NCI-H460 (cell line): ENCODE data around the gene SLIT1. TPM values are rescaled to one million over a fixed set of nuclear protein-coding genes. Genes with fewer than 3 reads are reported as not detected.

Source experiments
- DNase-seq: peaks from one replicate; pipeline ENCODE4 v3.0.0-alpha.2; 2016; ENCODE audit warnings: low read depth; ENCODE audit errors: extremely low read depth
- polyA plus RNA-seq: library from polyadenylated mRNA; depleted of rRNA; stranded (reverse); fragments of >200 nt; gene quantifications from 2 replicates; pipeline ENCODE4 v1.2.3, GENCODE V29; 2014; cell fraction: nucleus; rRNA removed
- total RNA-seq: library from RNA; depleted of rRNA; stranded (reverse); fragments of >200 nt; shearing (Covaris generic); gene quantifications from 2 replicates; pipeline ENCODE4 v1.2.3, GENCODE V29; 2014; rRNA removed

Gene SLIT1
- total RNA-seq = 0.27 TPM in 1 of 2 replicates, not detected in the other
- polyA plus RNA-seq = 0.01 and 0.02 TPM in 2 replicates

DNA sequence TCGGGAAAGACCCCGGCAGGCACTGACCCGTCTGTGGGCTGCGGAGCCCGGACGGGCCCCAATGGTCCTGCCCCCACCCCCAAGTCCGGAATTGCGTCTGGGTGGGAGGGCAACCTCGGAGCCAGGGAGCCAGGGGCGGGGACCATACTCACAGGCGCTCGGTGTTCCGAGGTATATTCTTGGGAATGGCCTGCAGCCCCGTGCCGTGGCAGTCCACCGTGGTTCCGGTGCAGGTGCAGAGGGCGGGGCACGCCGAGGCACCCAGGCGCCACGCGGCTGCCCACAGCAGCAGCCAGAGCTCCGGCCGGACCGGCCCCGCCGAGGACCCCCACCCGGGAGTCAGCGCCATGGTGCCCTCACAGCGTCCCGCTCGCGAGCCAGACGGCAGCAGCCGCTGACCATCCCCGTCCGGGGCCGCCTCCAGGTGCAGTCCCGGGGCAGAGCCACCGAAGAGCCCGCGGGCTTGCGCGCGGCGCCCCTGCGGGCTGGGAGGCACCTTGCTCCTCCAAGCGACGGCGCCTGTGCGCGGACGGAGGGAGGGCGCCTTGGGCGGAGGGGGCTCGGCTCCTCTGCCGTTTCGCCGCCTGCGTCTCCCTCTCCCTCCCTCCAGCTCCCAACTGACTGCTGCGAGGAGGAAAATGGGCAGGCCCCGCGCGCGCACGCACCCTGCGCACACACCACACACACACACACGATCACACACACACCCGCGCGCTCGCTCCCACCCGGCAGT lies at the start of gene SLIT1:
Gene SLIT1 (minus strand): TSS at position 634 of the 733 bp plus-strand sequence. CDS start 285 bp downstream, at position 349.
- DNase-seq = no peak

DNA sequence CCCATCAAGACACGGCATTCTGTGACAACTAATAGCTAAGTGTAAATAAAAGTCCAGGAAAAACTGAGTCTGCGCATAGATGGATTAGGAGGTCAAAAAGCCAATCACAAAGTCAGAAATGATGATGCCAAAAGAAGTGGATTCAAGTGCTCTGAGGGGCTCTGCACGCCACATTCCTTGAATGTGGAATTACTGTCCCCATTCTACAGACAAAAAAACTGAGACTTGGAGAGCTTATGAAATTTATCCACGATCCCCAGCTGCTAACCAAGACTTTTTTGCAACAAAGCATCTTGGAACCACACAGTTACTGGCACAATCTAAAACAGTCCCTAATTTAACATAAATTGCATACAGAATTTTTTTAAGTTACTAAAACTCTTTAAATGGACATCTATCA lies 49.6 kb upstream of the SLIT1 start:
- DNase-seq = no peak

DNA sequence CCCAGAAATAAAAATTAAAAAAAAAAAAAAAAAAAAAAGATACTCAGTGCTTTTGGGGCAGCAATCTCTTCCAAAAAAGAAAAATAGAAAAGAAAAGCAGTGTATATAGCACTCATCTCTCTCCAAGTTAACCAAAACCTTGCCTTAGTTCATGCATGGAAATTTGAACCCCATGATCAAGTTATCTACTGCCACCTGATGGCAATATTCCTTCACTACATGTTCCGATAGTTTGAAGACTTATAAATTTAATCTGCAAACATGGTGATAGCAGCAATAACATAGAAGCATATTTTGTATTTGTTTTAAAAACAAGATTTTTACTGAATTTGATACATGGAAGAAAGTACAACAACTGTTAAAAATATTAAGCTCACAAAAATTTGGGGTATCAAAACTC lies 48.6 kb upstream of the SLIT1 start:
- peak; percentile 36 for DNase-seq

DNA sequence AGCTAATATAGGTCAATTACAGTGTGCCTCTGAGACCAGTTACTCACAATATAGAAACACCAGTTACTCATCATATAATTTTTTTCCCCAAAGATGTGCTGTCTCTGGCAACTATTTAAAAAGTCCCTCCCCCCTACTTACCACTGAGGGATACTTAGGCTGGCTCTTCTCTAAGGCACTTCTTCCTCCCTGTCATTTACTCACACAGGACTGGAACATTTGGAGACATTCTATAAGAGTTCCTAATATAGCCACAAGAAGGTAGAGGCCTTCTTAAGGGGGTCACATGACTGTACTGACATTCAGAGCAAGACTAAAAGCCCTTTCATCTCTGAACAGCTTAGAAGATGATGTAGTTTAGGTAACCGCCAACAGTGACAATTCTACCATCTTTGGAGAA lies 44.4 kb upstream of the SLIT1 start:
- no peak for DNase-seq

DNA sequence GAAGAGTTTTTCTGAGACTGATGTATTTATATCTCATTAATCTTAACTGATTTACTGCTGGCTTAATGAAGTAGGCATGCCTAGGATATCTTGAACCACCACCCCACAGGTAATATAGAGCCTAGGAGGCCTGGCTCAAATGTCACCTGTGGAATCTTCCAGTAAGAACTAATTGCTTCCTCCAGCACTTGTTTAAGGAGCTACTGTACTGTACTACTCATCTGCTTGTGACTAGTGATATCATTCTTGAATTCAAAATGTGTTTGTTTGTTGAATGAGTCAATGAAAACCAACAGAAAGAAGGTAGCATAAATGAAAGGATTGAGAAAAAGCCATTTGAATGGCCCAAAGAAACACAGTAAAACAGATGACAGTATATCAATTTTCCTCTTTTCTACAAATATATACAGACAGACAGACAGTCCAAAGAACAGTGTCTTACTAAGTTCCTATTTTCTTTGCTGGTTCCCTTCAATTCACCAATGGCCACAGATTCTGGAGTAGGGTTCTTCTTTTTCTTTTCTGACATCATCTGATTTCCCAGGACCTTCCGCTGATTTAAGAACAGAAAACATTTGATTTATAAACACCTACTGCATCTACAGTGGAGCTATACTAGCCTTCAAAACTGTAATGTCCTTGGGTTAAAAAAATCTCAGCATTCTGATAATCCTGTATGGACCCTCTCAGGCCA lies 43.7 kb upstream of the SLIT1 start:
- no peak for DNase-seq

DNA sequence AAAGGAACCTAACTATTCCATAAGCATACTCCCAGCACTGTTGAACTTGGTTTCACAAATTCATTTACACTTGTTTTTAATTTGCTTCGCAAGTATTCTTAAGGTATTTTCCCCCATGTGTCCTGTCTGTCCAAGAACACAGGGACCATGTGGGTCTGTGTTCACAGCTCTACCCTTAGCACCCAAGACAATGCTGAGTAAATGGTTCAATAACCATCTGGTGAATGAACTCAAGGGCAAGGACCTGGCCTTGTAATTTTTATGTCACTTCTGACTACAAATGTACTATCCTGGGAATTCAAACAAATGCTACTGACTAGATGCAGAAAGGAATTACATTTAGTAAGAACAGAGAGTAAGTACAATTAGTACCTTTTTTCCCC lies 43.0 kb upstream of the SLIT1 start:
- DNase-seq = no peak

DNA sequence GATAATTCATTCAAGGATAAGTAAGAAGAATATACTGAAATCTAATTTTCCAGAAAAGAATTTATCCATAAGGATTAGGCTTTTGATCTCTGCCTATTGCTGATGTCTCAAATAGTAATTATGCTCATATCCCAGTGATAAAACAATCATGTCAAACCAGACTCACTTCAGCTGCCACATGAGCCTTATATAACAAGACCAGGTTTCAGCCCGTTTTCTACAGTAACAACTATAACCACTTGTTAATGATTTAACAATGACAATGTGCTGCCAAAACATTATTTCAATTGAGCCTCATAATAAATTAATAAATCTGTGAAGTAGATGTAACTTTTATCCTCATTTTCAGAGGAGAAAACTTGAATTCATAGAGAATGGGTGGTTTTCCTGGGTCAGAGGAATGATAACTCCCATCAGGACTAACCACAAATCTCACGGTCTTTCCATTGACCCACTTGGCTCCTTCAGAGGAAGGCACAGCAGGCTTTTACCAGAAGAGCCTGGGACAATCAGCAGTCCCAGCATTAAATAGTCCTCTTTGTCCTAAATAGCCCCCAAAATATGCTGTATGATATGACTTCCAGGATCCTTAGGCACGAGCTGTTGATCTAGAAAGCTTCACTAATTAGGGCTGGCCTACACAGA lies 42.5 kb upstream of the SLIT1 start:
- no peak for DNase-seq

DNA sequence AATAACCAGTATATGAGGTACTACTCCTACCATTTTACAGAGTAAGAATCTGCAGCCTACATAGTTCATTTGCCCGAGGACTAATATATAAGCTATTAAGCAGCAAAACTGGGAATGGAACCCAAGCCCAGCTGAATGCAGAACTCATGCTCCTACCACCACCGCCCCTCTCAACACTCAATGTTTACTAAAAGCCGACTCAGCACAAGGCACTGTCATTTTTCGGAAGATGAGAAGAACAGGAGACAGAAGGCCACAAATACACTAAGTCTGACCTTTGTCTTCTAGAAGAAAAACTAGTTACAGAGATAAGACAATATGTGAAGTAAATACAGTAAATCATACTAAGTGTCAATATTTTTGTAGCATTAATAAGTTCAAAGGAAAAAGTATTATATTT lies 40.6 kb upstream of the SLIT1 start:
- DNase-seq = no peak

DNA sequence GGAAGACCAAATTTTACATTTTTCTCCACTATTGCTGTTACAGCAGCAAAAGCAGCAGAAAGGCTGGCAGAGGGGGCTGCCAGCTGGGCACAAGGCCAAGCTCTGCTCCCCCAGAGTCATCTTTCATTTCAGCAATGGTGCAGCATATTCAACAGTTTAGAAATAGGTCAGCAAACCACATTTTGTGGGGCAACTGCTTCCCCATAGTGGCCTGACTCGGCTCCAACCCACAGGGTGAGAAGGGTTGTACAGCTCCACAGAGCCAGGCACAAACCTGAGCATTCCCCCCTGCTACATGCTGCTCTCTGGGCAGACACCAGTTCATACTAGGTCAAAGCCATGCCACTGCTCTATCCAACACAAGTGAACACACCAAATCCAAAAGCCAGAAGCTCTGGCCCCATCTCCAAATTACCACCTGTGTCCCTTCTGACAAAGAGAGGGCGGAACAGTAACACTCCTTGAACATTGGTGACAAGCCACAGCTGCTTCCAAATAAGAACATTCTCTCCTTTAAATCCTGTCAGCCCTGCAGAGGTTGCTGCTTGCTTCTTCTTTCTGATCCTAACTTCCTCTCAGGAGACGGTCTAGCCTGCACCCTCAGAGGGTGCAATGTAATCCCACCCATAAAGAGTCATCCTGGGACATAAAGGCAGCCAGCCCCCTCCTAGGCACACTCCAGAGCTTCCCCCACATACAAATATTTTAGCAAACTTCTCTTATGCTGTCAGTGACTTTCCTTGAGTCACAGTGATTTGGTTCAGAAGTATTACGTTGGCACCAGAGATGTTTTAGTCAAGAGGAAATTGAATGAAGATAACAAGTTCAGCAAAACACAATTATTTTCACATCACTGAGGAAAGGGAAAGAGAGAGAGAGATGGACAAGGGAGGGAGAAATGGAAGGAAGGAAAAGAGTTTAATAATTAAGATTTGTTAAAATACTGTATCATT lies 39.0 kb upstream of the SLIT1 start:
- DNase-seq = no peak

DNA sequence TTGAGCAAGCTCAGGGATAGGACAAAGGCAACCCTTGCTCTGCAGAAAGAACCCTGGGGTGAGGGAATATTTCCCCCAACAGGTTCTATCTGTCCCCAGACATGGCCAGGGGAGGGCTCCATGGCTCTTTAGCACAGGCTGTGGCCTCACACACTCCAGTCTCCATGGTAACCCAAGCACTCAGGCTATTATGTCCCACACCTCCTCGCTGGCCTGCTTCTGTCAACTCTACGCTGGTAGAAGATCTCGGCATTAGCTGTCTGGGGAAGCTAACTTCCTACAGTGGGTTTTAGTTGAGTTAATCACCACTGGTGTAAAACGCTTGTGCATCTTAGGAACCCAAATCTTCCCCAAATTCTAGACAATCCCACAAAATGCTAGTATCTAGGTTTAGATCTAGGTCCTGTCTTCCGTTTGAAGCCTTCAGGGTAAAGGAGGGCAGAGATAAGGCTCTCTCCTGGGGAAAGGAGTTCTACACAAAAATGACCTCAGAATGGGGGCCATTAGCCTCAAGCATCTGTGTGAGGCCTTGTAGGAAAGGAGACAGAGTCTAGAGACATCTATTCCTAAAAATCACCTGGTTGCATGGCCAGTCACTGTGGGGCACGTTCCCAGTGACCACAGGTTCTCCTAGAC lies 36.7 kb upstream of the SLIT1 start:
- DNase-seq = no peak

DNA sequence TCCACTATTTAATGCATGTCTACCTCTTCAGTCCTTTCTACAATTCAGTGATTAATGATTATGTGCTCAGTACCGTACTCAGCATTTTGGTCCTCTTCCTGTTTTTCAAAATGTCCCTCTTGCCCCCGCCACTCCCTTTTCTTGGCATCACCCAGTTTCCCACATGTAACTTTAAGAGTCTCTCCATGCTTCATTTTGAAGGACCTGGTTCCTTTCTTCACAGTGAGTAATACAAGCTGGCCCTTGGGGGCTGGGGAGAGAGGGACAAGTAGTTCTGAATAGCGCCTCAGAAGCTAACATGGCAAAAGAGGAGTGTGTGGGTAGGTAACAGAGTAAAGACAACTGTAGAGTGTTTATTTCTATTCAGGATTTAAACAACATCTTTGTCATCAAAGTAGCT lies 34.6 kb upstream of the SLIT1 start:
- DNase-seq = no peak

DNA sequence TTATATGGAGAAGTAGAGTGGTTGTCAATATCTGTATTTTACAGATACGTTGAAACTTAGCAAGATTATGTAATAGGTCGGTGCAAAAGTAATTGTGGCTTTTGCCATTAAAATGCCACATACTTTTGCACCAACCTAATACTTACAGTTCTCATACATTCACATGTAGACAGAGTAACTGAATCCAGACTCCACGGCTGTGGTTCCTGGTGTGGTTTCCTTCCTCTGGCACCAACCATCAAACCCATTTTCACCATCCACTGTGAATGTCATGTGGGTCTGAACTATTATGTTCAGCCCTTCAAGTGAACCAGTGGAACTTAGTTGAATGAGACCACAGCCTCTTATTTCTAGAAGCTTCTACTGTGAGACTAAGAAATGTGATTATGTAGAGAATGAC lies 31.5 kb upstream of the SLIT1 start:
- no peak for DNase-seq

DNA sequence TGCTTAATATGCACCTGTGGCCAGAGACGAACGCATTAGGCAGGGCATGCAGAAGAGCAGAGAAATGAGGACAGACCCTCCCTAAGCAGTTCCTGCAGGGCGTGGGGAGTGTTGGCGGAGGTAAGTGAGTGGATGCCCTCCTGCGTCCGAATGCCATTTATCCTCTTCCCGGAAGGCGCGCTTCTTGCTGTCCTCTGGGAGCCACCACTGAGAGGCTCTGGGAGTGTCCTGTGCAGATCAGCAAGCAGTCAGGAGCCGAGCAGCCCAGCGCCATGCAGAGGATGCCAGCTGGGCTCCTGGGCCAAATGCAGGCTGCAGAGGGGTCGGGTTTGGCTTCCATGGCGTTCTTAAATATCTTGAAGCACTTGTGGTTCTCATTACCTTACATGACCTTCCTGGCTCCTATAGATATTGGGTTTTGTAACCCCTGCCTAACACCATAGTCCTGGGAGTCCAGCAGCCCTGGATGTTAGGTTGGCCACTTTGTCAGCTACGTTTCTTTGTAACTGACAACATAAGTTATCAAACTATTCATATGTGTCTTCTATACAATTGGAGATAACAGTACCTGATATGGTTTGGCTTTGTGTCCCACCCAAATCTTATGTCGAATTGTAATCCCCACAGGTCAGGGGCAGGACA lies 30.0 kb upstream of the SLIT1 start:
- no peak for DNase-seq

DNA sequence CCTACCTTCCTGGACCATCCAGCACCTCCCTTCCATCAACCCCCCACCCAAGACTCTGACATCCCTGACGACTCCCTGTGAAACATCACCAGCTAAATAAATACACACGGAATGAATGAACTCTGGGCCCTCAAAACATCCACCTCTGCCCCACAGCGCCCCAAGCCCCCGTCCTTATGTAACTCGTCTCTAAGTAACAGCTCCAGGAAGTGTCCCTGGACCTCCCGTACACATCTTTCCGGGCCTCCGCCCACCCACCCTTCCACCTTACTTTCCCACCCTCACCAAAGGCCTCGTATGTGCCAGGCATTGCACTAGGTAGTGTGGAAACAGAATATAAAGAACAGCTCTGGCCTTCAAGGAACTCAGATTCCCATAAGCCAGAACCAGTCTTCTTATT lies 27.7 kb upstream of the SLIT1 start:
- no peak for DNase-seq

DNA sequence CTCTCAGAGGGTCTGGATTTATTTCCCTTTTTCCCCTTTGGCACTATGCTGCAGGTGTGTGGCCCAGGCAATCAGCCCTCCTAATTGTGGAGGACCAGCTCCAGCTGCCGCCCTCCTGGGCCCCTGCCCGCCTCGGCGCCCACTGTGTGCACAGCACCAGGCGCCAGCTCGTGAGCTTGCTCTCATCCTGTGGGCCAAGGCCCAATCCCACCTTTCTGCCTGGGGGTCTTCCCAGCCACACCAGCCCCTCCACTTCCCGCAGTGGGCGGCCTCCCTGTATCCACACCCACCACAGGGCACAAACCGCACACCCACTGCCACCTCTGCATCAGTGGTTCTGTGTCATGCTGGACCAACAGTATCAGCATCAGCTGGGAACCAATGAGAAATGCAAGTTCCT lies 25.5 kb upstream of the SLIT1 start:
- DNase-seq = no peak

DNA sequence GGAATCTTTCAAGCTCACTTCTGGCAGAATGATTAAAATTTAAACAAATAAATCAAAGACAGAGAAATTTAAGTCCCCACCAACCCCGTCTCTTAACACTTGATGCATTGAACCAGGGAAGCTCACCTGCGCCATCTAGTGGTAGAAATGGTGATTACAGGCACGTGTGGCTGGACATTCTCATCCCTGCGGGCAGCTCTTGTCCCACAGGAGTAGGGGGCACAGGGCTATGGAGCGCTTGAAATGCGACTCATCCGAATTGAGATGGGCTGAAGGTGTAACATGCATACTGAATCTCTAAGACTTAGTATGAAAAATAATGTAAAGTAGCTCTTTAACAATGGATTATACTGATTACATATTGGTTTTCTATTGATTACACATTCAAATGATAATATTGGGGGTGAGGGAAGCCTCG lies 24.8 kb upstream of the SLIT1 start:
- peak; percentile 71 for DNase-seq

DNA sequence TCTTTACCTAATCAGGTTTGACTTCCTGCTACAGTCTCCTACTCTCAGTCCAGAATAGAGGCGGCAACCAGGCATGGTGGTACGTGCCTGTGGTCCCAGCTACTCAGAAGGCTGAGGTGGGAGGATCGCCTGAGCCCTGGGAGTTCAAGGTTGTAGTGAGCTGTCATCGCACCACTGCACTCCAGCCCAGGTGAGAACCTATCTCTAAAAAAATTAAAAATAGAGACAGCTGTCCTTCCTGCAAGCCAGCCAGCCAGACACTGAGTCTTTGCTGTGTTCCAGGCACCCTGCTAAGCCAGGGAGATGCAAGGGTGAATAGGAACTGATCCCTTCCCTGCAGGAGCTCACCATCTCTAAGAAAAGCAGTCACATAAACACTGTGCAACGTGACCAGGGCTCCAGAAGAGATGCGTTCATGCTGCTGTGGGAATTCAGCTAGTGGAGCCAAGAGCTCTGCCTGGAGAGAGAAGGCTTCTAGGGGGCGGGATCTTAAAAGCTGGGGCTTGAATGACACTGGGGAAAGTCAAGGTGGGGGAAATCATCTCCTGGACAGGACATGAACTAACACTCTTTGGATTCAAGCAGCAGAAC lies 22.1 kb upstream of the SLIT1 start:
- no peak for DNase-seq

DNA sequence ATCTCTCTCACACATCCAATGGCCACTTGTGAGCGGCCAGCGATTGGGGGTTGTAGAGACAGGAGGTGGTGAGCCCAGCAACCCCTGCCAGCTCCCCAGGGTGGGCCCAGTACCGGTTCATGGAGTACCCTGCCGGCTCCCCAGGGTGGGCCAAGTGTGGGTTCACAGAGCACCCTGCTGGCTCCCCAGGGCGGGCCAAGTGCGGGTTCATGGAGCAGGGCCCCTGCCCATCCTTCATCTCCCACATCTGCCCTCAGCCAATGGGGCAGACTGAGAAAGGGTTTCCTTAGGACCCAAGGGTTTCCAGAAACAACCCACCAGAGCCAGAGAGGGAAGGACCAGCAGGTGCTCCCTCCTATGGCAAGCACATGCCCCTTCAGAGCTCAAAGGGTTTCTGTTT lies 21.4 kb upstream of the SLIT1 start:
- DNase-seq = no peak
